PC-3 (cell line): ENCODE results near the gene ESPN.

Source experiments
- CTCF ChIP-seq: fragments of 300-600 bp; sonication (generic); conservative IDR thresholded peaks from 2 replicates; pipeline ENCODE4 v1.5.1; 2017; ENCODE audit warnings: antibody characterized with exemption, low read depth, mild to moderate bottlenecking, low read length
- EZH2 ChIP-seq: fragments of 300-600 bp; sonication (generic); IDR thresholded peaks from one replicate; pipeline ENCODE4 v1.6.1; 2017; ENCODE audit warnings: antibody characterized with exemption, mild to moderate bottlenecking, low read length; ENCODE audit not compliant: unreplicated experiment
- EZH2phosphoT487 ChIP-seq: fragments of 300-600 bp; sonication (generic); IDR thresholded peaks from 2 replicates; pipeline ENCODE4 v1.6.1; 2018; ENCODE audit warnings: mild to moderate bottlenecking, antibody characterized with exemption, low read length, borderline replicate concordance

GRCh38 chr1:6486433-6487011 lies 61.9 kb downstream of the ESPN start:
- TF ChIP-seq CTCF (peak; percentile 99), EZH2phosphoT487 (no peak), EZH2 (no peak)
